Heart left ventricle (tissue), 16 donors: ENCODE measurements around the gene FCER1G. TPM values are rescaled to one million over a fixed set of nuclear protein-coding genes. Genes with fewer than 3 reads are reported as not detected.
A peak's percentile ranks its signal among the peaks of the same experiment; 100 is the strongest.

ENCODE experiments used
- ATAC-seq, 4 donors: fragments of 200-7000 bp; cut with Tn5 transposase; one replicate each; pipeline ENCODE4 v1.9.1; 2020 to 2022; ENCODE audit warnings: moderate library complexity in 4 of 4, mild to moderate bottlenecking in 3 of 4, moderate number of reproducible peaks in 1 of 4
- DNase-seq, 5 donors: peaks; one replicate each; pipeline ENCODE4 v3.0.0-alpha.2; 2020
- H3K27ac ChIP-seq, 12 donors: fragments of 200-600 bp; sonication (generic) in 4 of 12; one replicate each; pipeline versions ENCODE4 v1.5.0 to v1.8.0; 2016 to 2022; ENCODE audit warnings: mild to moderate bottlenecking in 2 of 12
- H3K27me3 ChIP-seq, 9 donors: fragments of 200-600 bp; sonication (generic) in 2 of 9; one replicate each; pipeline versions ENCODE4 v1.5.1 to v1.8.0; 2016 to 2022; ENCODE audit warnings: mild to moderate bottlenecking in 3 of 9
- H3K36me3 ChIP-seq, 9 donors: fragments of 200-600 bp; sonication (generic) in 2 of 9; one replicate each; pipeline versions ENCODE4 v1.5.0 to v1.8.0; 2018 to 2022; ENCODE audit warnings: mild to moderate bottlenecking in 2 of 9
- H3K4me1 ChIP-seq, 12 donors: fragments of 200-600 bp; sonication (generic) in 4 of 12; one replicate each; pipeline versions ENCODE4 v1.5.0 to v1.8.0; 2016 to 2022; ENCODE audit warnings: mild to moderate bottlenecking in 3 of 12
- H3K4me3 ChIP-seq, 12 donors: fragments of 200-600 bp; sonication (generic) in 4 of 12; one replicate each; pipeline versions ENCODE4 v1.5.0 to v1.8.0; 2017 to 2022; ENCODE audit warnings: mild to moderate bottlenecking in 9 of 12, moderate library complexity in 4 of 12
- H3K9me3 ChIP-seq, 12 donors: fragments of 200-600 bp; sonication (generic) in 4 of 12; one replicate each; pipeline versions ENCODE4 v1.5.0 to v1.8.0; 2016 to 2022; ENCODE audit warnings: mild to moderate bottlenecking in 1 of 12
- CTCF ChIP-seq, 12 donors: fragments of 200-600 bp; sonication (generic) in 4 of 12; IDR thresholded peaks; one replicate each; pipeline versions ENCODE4 v1.5.0 to v1.8.0; 2018 to 2022; ENCODE audit warnings: antibody characterized with exemption in 12 of 12, mild to moderate bottlenecking in 5 of 12
- POLR2A ChIP-seq, 2 donors: fragments of 450-650 bp; IDR thresholded peaks; one replicate each; pipeline ENCODE4 v1.6.1; 2017; ENCODE audit warnings: antibody characterized with exemption in 2 of 2, mild to moderate bottlenecking in 2 of 2, moderate library complexity in 2 of 2
- WGBS, 4 donors: extraction: QIAGEN DNeasy Blood & Tissue Kit in 2 of 4; methylation state at CpG; one replicate each; pipeline versions ENCODE4 v1.1.5 to v1.1.7; 2013 to 2018; 5-methylcytosine and 5-hydroxymethylcytosine counted together
- intact Hi-C, 10 donors: fragments of 100-400 bp; cut with DNase I; formaldehyde crosslinking; loops; one replicate each; pipeline versions ENCODE4 v1.11.1 to v1.14.2; 2022
- polyA plus RNA-seq, 2 donors: library from polyadenylated mRNA; stranded (reverse); fragments of 200-250 nt; gene quantifications; one replicate each; pipeline ENCODE4 v1.2.3, GENCODE V29; 2013
- total RNA-seq, 9 donors: library from RNA; depleted of rRNA in 2 of 9; stranded (reverse); fragments of >200 nt in 2 of 9; fragmentation: NEBNext Ultra II Directional in 3 of 9; extraction: Animal tissue kit (Norgen Biotek cat#: 25700) in 3 of 9; gene quantifications; one replicate each; pipeline versions ENCODE4 v1.1.0 to v1.2.4, GENCODE V29; 2016 to 2023
- donor health status: ischemic (EF 13 %, LVEDD 7.1; RV severe dilation, severe dysfunction).
- donor health status: healthy with polysubstance abuse.
- donor health status: DM: no; HTN: yes; CAD: no.
- donor health status: DM: no; HTN: no; CAD: no.
- donor health status: ischemic (EF 25% LVEDD 6.9; RV normal size, moderate dysfunction).
- donor health status: ischemic (EF 25% LVEDD 5.7; RV mildly dilated, moderate dysfunction).
- donor health status: healthy.
- donor health status: DM: yes; HTN: yes; CAD: no.
- donor health status: ischemic (EF 35%, LVEDD 5.7; RV mildly dilated, moderate dysfunction).
- donor health status: nonischemic (EF 11% LVEDD 7.7; RV severe dilation, severe dysfunction).
- donor health status: DM: yes; HTN: yes; CAD: no.
- donor health status: PGD.
- donor health status: ischemic (EF 29% LVEDD 5.4; RV normal size, mild dysfunction).
- donor health status: nonischemic (EF 23%, LVEDD 6.1; RV moderate dilation, normal function).

FCER1G gene
- total and polyA plus RNA-seq, 11 donors: 2.9 to 157 (median 17.1) TPM

GRCh38 chr1:161258439-161259344, 43.6 kb downstream of the FCER1G start, which contains the start of gene PCP4L1:
Gene PCP4L1, plus strand, starts transcription at chr1:161258745. Its CDS starts 230 bp downstream, at chr1:161258975.
- H3K27me3 ChIP-seq: peaks cover 13 to 44% (median 33%) of the 10 kb centered on the region in 9 donors
- intact Hi-C loops: no loop called here
- peaks cover 0 to 17% (median 10%) of the 10 kb centered on the region in 12 donors for H3K9me3 ChIP-seq
- peaks cover 0 to 9% (median 6%) of the 10 kb centered on the region in 12 donors for H3K4me1 ChIP-seq
- H3K27ac ChIP-seq: no peak within 1 kb of the TSS
- H3K4me3 ChIP-seq: peak within 1 kb of the TSS; percentile 13 to 57 (median 46)
- DNase-seq (peak; percentile 35 to 63 (median 48)), ATAC-seq (peak; percentile 69 to 86 (median 77))
- no peaks in the 10 kb centered on the region for H3K36me3 ChIP-seq
- 3 to 4% (median 3%) methylated on average over 42 to 62 of the region's 62 CpGs for WGBS, 4 donors
- no peak for TF ChIP-seq CTCF (IDR thresholded peaks at IDR 0.05)
- TF ChIP-seq POLR2A (IDR thresholded peaks at IDR 0.05): no peak

GRCh38 chr1:161259345-161259702, 44.2 kb downstream of the FCER1G start:
- peaks cover 0 to 9% (median 6%) of the 10 kb centered on the region in 12 donors for H3K4me1 ChIP-seq
- ATAC-seq: no peak
- H3K27ac ChIP-seq: no peak overlapping the region
- H3K36me3 ChIP-seq: no peaks in the 10 kb centered on the region
- DNase-seq: no peak
- H3K4me3 ChIP-seq: peak overlapping the region in 5 of 12 donors; percentile 45 to 57 (median 48)
- TF ChIP-seq POLR2A (IDR thresholded peaks at IDR 0.05) (no peak), CTCF (IDR thresholded peaks at IDR 0.05) (no peak)
- peaks cover 13 to 44% (median 33%) of the 10 kb centered on the region in 9 donors for H3K27me3 ChIP-seq
- intact Hi-C loops: no loop called here
- H3K9me3 ChIP-seq: peaks cover 0 to 17% (median 10%) of the 10 kb centered on the region in 12 donors
- 42 to 55% (median 47%) methylated on average over 4 to 6 of the region's 6 CpGs for WGBS, 4 donors

GRCh38 chr1:161259765-161260164, 44.7 kb downstream of the FCER1G start:
- Histone ChIP-seq H3K9me3 (peaks cover 0 to 17% (median 10%) of the 10 kb centered on the region in 12 donors), H3K27me3 (peaks cover 13 to 44% (median 33%) of the 10 kb centered on the region in 9 donors), H3K4me3 (no peak overlapping the region), H3K36me3 (no peaks in the 10 kb centered on the region), H3K27ac (no peak overlapping the region), H3K4me1 (peaks cover 0 to 9% (median 6%) of the 10 kb centered on the region in 12 donors)
- 80 to 92% (median 83%) methylated on average over 1 of the region's 1 CpG for WGBS, 4 donors
- intact Hi-C loops: no loop called here
- TF ChIP-seq CTCF (IDR thresholded peaks at IDR 0.05) (no peak), POLR2A (IDR thresholded peaks at IDR 0.05) (no peak)
- ATAC-seq (no peak), DNase-seq (no peak)
